Adrenal gland (tissue), 5 donors: ENCODE results near the gene ZKSCAN5.
"Not testable (repeated sequence)": the region's sequence is repeated elsewhere in the genome, so short reads cannot be mapped to it uniquely, and the experiment has no call there.

ENCODE experiments used
- POLR2A ChIP-seq, 2 donors: fragments of 450-650 bp; IDR thresholded peaks; one replicate each; pipeline ENCODE4 v1.6.1; 2017; ENCODE audit warnings: antibody characterized with exemption in 2 of 2, mild to moderate bottlenecking in 2 of 2, moderate library complexity in 1 of 2
- TF ChIP-seq, protein P1 (sequence below), 6 experiments: fragments of 450-650 bp in 4 of 6; fragments of 200-600 bp in 2 of 6; sonication (generic) in 1 of 6; IDR thresholded peaks; 1 replicate in 5 of 6; 2 replicates in 1 of 6; pipeline versions ENCODE4 v1.5.1 to v1.8.0; 2016 to 2021; ENCODE audit warnings: antibody characterized with exemption in 6 of 6, mild to moderate bottlenecking in 2 of 6, moderate library complexity in 1 of 6
- donor health status: DM: no; HTN: no; CAD: no.

DNA sequence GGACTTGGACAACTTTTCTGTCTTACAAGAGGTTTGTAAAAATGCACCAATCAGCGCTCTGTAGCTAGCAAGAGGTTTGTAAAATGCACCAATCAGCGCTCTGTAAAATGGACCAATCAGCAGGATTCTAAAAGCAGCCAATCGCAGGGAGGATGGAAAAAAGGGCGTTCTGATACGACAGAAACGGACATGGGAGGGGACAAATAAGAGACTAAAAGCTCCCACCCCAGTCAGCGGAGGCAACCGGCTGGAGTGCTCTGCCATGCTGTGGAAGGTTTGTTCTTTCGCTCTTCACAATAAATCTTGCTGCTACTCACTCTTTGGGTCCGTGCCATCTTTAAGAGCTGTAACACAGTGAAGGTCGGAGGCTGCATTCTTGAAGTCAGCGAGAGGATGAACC, 3.2 kb upstream of the ZKSCAN5 start:
- TF ChIP-seq, protein P1, sequence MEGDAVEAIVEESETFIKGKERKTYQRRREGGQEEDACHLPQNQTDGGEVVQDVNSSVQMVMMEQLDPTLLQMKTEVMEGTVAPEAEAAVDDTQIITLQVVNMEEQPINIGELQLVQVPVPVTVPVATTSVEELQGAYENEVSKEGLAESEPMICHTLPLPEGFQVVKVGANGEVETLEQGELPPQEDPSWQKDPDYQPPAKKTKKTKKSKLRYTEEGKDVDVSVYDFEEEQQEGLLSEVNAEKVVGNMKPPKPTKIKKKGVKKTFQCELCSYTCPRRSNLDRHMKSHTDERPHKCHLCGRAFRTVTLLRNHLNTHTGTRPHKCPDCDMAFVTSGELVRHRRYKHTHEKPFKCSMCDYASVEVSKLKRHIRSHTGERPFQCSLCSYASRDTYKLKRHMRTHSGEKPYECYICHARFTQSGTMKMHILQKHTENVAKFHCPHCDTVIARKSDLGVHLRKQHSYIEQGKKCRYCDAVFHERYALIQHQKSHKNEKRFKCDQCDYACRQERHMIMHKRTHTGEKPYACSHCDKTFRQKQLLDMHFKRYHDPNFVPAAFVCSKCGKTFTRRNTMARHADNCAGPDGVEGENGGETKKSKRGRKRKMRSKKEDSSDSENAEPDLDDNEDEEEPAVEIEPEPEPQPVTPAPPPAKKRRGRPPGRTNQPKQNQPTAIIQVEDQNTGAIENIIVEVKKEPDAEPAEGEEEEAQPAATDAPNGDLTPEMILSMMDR (IDR thresholded peaks at IDR 0.05), result not testable (repeated sequence)
- TF ChIP-seq POLR2A (IDR thresholded peaks at IDR 0.05), result peak in 1 of 2 donors; percentile 55
